Measurements from ENCODE around the gene SYNJ2.

- TF ChIP-seq POLR2A (IDR thresholded peaks at IDR 0.05; ENCODE audit: low read length) (no peak), RAD21 (conservative IDR thresholded peaks at IDR 0.05 in 1 of 2, IDR thresholded peaks at IDR 0.05 in 1 of 2) (no peak), KDM1A (IDR thresholded peaks at IDR 0.05; ENCODE audit: low read depth) (no peak), RCOR1 (IDR thresholded peaks at IDR 0.05; ENCODE audit: low read depth, low read length) (no peak)
- TF ChIP-seq, protein P1, sequence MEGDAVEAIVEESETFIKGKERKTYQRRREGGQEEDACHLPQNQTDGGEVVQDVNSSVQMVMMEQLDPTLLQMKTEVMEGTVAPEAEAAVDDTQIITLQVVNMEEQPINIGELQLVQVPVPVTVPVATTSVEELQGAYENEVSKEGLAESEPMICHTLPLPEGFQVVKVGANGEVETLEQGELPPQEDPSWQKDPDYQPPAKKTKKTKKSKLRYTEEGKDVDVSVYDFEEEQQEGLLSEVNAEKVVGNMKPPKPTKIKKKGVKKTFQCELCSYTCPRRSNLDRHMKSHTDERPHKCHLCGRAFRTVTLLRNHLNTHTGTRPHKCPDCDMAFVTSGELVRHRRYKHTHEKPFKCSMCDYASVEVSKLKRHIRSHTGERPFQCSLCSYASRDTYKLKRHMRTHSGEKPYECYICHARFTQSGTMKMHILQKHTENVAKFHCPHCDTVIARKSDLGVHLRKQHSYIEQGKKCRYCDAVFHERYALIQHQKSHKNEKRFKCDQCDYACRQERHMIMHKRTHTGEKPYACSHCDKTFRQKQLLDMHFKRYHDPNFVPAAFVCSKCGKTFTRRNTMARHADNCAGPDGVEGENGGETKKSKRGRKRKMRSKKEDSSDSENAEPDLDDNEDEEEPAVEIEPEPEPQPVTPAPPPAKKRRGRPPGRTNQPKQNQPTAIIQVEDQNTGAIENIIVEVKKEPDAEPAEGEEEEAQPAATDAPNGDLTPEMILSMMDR (IDR thresholded peaks at IDR 0.05) = 0 out of 3 replicates have a peak, but pooled peaks have one; percentile 5
Measured at GRCh38 chr6:158143700-158144099, 162.0 kb downstream of the SYNJ2 start.
